ENCODE data around the gene TRPM3.
"Not testable (repeated sequence)": the region's sequence is repeated elsewhere in the genome, so short reads cannot be mapped to it uniquely, and the experiment has no call there.

TRPM3 gene

DNA sequence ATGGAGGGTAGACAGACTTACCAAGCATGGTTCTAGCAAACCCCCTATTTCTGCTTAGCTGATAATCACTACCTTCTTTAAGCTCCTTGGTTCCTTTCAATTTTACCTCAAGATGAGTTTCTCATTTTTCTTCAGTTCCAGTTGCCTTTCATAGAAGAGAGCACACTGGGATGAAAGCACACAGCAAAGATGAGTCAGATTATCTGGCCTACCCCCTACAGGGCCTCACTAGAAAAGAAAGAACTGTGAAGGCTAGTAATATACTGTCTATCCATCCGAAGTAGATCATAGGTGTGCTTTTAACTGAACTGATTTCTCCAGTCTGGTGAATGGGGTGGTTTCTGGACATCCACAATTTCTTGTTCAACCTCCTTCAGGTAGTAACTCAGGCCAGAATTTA lies 122.5 kb downstream of the TRPM3 start:
- DNase-seq (ENCODE audit: low read depth in 2 of 2), result no peak

- no peak for DNase-seq (ENCODE audit: low read depth in 2 of 2)
Observed at GRCh38 chr9:70995511-70995910, 125.9 kb downstream of the TRPM3 start.

DNA sequence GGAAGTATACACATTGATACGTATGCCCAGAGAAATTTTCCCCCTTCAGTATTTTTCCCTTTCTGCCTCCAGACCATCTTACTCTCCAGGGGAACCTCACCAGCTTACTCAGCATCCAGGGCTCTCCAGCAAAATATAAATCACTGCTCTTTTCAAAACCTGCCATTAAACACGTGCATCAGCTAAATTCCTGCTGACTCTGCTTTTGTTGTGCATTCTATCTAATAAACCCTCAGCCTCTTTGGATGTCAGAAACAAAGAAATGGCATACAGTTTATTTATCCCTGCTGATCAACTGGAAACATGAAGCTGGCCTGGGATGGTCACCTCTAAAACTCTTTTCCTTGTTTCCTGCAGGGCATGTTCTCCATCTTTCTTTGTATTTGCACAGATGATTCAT lies 126.8 kb downstream of the TRPM3 start:
- no peak for DNase-seq (ENCODE audit: low read depth in 2 of 2)

DNA sequence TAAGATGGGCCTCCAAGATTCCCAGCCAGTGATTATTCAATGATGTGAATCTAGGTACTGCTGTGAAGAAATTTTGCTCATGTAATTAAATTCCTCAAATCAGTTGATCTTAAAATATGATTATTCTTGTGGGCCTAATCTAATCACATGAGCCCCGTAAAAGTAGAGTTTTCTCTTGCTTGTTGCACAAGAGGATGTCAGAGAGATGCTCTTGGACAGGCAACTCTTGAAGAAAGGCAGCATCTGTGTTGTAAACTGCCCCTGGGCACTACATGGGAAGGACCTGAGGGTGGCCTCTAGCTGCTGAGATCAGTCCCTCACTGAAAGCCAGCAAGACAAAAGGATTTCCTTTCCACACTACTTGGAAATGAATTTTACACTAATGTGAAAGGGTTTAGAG lies 132.9 kb downstream of the TRPM3 start:
- DNase-seq (ENCODE audit: low read depth in 2 of 2), result no peak

DNA sequence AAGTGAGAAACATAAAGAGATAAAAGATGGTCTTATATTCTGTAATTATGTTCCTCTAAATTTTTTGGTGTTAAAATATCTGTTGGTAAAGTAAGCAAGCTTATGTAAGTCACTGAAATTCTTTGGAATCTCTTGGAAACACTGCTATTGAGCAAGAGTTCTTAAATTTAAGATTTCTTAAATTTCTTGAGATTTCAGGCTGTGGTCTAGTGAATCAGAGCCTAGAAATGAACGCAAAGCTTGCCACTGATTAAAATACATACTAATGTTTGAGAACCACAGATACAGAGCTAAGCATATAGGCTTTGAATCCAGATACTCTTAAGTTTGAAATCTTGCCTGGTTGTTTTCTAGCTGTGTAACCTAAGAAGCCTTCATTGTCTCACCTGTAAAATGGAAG lies 133.4 kb downstream of the TRPM3 start:
- no peak for DNase-seq (ENCODE audit: low read depth in 2 of 2)

DNA sequence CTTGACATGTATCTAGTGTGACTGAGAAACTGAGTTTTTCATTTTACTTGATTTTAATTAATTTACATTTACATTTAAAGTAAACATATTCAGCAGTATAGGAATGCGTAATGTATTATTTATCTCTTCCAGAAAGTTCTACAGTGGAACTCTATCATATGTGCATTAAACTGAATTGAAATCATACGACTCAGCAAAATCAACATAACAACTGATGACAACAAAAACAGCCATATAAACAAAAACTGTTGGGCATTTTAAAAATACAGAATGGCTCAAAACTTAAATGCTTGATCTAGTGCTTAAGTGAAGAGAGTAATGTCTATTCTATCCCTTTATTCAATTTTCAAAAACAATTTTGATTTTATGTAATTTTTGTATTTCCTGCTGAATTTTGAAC lies 134.4 kb downstream of the TRPM3 start:
- DNase-seq (ENCODE audit: low read depth in 2 of 2), result no peak

DNA sequence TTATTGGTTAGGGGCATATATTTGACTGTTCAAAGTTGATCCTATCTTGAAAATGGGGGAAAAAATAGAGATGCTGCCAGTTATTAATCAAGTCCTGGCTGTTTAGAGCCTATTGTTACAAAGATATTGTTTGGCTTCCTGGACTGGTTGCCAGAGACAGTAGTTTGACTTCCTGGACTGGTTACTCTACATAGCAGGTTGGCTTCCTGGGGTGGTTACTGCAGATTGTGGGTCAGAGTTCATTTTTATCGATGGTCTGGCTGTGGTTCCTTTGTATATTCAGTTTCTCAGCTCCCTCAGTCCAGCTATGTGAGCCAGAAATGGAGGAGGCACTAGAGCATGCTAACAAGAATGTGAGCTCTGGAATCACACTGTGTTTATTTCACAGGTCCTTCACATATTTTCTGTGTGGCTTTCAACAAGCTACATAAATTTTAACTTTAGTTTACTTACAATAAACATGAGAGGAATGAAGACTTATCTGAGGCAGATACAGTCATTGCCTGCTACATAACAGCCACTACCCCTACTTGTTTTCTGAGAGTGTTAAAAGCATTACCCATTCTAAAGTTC lies 137.6 kb downstream of the TRPM3 start:
- DNase-seq (ENCODE audit: low read depth in 2 of 2), result no peak

- no peak for DNase-seq (ENCODE audit: low read depth in 2 of 2)
Observed at GRCh38 chr9:70981312-70981711, 140.1 kb downstream of the TRPM3 start.

DNA sequence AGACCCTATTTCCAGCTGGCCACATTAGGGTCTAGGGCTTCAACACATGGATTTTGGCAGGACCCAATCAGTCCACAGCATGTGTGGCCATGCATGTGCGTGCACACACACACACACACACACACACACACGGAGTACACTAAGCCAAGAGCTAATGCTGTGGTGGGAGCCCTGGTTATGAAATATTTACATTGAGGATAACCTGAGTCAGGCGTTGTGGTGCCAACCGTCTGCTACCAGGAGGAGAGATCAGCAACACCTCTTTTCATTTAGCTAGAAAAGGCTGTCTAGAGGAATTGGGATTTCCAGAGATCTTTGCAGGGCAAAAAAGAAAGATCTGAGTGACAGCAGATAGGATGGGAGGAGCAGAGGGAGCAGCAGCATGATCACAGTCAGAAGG lies 141.5 kb downstream of the TRPM3 start:
- no peak for DNase-seq (ENCODE audit: low read depth in 2 of 2)

- no peak for DNase-seq (ENCODE audit: low read depth in 2 of 2)
Observed at GRCh38 chr9:70978085-70978484, 143.3 kb downstream of the TRPM3 start.

- no peak for DNase-seq (ENCODE audit: low read depth in 2 of 2)
Observed at GRCh38 chr9:70975821-70976220, 145.6 kb downstream of the TRPM3 start.

DNA sequence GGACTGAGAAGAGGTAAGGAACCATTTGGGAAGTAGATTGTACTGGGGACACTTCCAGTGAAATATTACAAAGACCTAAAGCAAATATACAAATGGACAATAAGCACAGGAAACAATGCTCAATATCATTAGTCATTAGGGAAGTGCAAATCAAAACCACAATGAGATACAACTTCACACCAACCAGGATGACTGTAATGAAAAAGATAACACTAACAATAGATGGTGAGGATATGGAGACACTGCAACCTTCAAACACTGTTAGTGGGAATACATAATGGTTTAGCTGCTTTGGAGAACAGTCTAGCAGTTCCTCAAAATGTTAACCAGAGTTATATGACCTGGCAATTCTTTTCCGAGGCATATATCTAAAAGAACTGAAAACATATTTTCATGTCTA lies 149.7 kb downstream of the TRPM3 start:
- no peak for DNase-seq (ENCODE audit: low read depth in 2 of 2)

GRCh38 chr9:70966380-70966779 lies 155.0 kb downstream of the TRPM3 start:
- DNase-seq (ENCODE audit: low read depth in 2 of 2), result not testable (repeated sequence)

- DNase-seq (ENCODE audit: low read depth in 2 of 2), result no peak
Observed at GRCh38 chr9:70964861-70965260, 156.6 kb downstream of the TRPM3 start.

- DNase-seq (ENCODE audit: low read depth in 2 of 2), result no peak
Observed at GRCh38 chr9:70963554-70963953, 157.9 kb downstream of the TRPM3 start.

DNA sequence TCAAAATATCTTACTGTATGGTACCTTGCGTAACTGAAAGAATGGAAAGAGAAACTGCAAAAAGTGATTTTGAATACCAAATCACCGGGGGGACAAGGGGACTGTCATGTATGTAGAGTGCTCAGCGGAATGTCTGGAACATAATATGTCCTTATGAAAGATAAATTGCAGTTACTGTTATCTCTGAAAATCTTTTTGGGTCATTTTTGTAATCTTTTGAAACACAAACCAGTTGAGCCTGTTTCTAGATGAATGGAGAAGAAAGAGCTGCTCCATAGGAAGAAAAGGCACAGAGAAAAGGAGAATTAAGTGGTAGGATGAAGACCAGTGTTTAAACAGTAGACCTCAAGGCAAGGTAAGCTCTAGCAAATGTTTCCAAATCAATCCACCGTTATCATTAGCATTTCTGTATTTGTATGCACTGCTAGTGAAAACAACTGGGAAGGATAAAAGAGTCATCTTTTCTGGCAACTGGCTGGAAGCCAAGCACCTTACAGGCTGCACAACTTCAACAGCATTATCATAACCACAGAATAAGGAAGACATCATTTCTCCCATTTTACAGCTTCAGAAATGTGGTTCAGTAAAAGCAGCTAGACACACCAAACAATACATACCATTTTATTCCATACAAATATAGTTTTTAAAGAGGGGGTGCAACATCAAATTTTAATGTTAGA lies 158.5 kb downstream of the TRPM3 start:
- no peak for DNase-seq (ENCODE audit: low read depth in 2 of 2)

GRCh38 chr9:70959366-70959765 lies 162.1 kb downstream of the TRPM3 start:
- DNase-seq (ENCODE audit: low read depth in 2 of 2), result no peak

DNA sequence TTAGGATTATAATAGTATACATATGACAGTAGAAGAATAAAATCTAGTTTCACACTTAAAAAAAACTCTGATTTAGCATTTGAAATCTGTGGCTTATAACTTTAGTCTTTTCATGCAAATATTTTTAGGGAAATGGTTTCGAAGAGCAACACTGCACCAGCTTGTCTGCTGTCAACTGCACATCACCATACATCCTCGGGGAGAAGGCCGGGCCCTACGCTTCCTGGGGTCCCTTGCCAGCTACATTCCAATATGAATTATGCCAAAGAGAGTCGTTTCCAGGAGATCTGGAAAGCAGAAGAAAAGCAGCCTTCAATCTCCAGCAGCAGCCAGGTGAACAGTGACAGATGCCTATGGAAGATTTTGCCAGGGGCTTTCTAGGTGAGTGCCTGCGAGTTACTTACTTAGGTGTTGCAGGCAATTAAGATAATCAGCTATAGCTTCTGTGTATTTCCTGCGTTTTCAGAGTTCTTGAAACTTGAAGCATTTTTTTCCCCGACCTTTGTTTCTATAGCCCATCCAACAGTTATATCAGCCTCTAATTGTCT lies 166.8 kb downstream of the TRPM3 start:
- DNase-seq (ENCODE audit: low read depth in 2 of 2), result no peak

- DNase-seq (ENCODE audit: low read depth in 2 of 2), result no peak
Observed at GRCh38 chr9:70954126-70954525, 167.3 kb downstream of the TRPM3 start.

- DNase-seq (ENCODE audit: low read depth in 2 of 2), result no peak
Observed at GRCh38 chr9:70951749-70952727, 169.4 kb downstream of the TRPM3 start.

- DNase-seq (ENCODE audit: low read depth in 2 of 2), result no peak
Observed at GRCh38 chr9:70950270-70950669, 171.2 kb downstream of the TRPM3 start.

DNA sequence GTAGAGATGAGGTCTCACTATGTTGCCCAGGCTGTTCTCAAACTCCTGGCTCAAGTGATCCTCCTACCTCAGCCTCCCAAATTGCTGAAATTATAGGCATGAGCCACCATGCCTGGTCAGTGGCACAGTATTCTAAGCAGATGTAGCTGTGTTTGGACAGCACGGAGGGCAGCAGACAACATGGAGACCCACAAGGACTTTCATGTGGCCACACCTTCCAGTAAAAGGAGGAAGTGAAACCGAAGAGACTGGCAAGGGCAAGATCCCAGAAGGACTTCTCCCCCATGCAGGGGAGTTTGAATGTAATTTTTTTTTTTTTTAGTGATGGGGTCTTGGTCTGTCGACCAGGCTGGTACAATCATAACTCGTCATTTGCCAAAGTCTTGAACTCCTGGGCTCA lies 172.2 kb downstream of the TRPM3 start:
- DNase-seq (ENCODE audit: low read depth in 2 of 2), result no peak

Measured in stimulated activated CD4-positive, alpha-beta T cell treated with anti-CD3 and anti-CD28 coated beads, Interleukin-15, amount 100 ng/mL, for 48 hours (primary cell).